Measurements from ENCODE around the gene TMTC2.

Gene TMTC2

DNA sequence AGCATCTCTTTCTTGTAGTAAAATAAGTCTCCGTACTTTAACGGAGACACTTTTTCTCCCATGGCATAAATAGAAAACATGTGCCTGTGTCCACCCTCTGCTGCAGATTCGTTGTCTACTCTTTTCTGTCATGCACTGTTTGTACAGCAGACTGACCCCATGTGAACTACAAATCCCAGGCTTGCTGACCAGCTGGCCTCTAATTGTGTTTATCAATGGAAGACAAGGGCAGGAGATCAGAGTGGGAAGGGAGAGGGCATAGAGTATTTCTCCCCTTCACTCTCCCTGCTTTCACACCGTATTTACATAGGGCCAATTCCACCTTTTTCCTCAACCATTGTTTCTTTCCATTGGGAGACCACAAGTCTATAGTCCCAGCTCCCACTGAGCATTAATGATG lies 31.0 kb upstream of the TMTC2 start:
- H3K79me2 ChIP-seq (ENCODE audit: insufficient read depth, low read length) = no peaks in the 10 kb centered on the region
- no peak overlapping the region for H3K27ac ChIP-seq (ENCODE audit: low read depth, low read length, poor library complexity, severe bottlenecking)
- H2AFZ ChIP-seq (ENCODE audit: low read length) = no peak overlapping the region
- H3K4me1 ChIP-seq (ENCODE audit: insufficient read depth, low read length, severe bottlenecking) = no peaks in the 10 kb centered on the region
- no peaks in the 10 kb centered on the region for H3K27me3 ChIP-seq (ENCODE audit: insufficient read depth, low read length)
- no peaks in the 10 kb centered on the region for H3K9me3 ChIP-seq (ENCODE audit: low read length)
- H3K4me2 ChIP-seq (ENCODE audit: low read length) = no peak overlapping the region
- no peaks in the 10 kb centered on the region for H3F3A ChIP-seq (ENCODE audit: insufficient read depth, low read length)
- H3K9ac ChIP-seq (ENCODE audit: low read length) = no peak overlapping the region
- no peaks in the 10 kb centered on the region for H3K9me2 ChIP-seq (ENCODE audit: low read depth, low read length)
- no peaks in the 10 kb centered on the region for H4K20me1 ChIP-seq (ENCODE audit: insufficient read depth, low read length)
- TF ChIP-seq EZH2 (IDR thresholded peaks at IDR 0.05; ENCODE audit: borderline replicate concordance, low read length) = no peak
- TF ChIP-seq, protein P1, sequence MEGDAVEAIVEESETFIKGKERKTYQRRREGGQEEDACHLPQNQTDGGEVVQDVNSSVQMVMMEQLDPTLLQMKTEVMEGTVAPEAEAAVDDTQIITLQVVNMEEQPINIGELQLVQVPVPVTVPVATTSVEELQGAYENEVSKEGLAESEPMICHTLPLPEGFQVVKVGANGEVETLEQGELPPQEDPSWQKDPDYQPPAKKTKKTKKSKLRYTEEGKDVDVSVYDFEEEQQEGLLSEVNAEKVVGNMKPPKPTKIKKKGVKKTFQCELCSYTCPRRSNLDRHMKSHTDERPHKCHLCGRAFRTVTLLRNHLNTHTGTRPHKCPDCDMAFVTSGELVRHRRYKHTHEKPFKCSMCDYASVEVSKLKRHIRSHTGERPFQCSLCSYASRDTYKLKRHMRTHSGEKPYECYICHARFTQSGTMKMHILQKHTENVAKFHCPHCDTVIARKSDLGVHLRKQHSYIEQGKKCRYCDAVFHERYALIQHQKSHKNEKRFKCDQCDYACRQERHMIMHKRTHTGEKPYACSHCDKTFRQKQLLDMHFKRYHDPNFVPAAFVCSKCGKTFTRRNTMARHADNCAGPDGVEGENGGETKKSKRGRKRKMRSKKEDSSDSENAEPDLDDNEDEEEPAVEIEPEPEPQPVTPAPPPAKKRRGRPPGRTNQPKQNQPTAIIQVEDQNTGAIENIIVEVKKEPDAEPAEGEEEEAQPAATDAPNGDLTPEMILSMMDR (IDR thresholded peaks at IDR 0.05; ENCODE audit: low read length) = no peak
- H3K36me3 ChIP-seq (ENCODE audit: insufficient read depth, low read length) = no peaks in the 10 kb centered on the region
- no peak overlapping the region for H3K4me3 ChIP-seq (ENCODE audit: low read depth, low read length, poor library complexity, severe bottlenecking)

GRCh38 chr12:82659343-82660207 lies 27.1 kb upstream of the TMTC2 start:
- H3K4me2 ChIP-seq (ENCODE audit: low read length) = no peak overlapping the region
- no peaks in the 10 kb centered on the region for H3K36me3 ChIP-seq (ENCODE audit: insufficient read depth, low read length)
- H3K9ac ChIP-seq (ENCODE audit: low read length) = no peak overlapping the region
- H2AFZ ChIP-seq (ENCODE audit: low read length) = no peak overlapping the region
- no peaks in the 10 kb centered on the region for H4K20me1 ChIP-seq (ENCODE audit: insufficient read depth, low read length)
- H3K27me3 ChIP-seq (ENCODE audit: insufficient read depth, low read length) = no peaks in the 10 kb centered on the region
- H3K9me3 ChIP-seq (ENCODE audit: low read length) = no peaks in the 10 kb centered on the region
- no peak overlapping the region for H3K4me3 ChIP-seq (ENCODE audit: low read depth, low read length, poor library complexity, severe bottlenecking)
- no peaks in the 10 kb centered on the region for H3K4me1 ChIP-seq (ENCODE audit: insufficient read depth, low read length, severe bottlenecking)
- no peaks in the 10 kb centered on the region for H3F3A ChIP-seq (ENCODE audit: insufficient read depth, low read length)
- TF ChIP-seq, protein P1 (IDR thresholded peaks at IDR 0.05; ENCODE audit: low read length) = no peak
- no peak for TF ChIP-seq EZH2 (IDR thresholded peaks at IDR 0.05; ENCODE audit: borderline replicate concordance, low read length)
- no peaks in the 10 kb centered on the region for H3K79me2 ChIP-seq (ENCODE audit: insufficient read depth, low read length)
- no peak overlapping the region for H3K27ac ChIP-seq (ENCODE audit: low read depth, low read length, poor library complexity, severe bottlenecking)
- H3K9me2 ChIP-seq (ENCODE audit: low read depth, low read length) = no peaks in the 10 kb centered on the region

DNA sequence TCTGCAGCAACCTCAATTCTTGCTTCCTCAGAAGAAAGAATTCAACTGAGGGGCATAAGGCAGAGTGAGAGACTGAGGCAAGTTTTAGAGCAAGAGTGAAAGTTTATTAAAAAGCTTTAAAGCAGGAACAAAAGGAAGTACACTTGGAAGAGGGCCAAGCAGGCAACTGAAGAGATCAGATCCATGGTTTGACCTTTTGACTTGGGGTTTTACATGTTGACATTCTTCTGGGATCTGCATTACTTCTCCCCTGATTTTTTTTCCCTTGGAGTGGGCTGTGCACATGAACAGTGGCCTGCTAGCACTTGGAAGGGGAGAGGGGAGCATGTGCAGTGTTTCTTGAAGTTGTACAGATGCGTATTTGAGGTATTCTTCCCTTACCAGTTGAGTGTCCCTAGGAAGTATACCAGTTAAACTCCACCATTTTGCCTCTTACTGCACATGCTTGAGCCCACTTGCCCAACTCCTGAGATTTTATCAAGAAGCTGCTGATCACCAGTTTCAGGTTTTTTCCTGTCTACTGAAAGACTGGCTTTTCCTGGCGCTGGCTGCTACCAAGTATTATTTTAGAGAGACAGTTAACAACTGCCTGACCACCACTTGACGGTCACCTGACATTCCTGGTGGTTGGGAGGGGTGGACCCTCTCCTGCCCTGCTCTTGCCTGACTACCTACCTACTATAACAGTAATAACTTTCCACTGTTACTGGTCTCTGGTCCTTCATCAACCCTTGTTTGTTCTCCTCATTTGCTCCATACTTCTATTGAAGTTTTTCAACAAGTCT lies 26.0 kb upstream of the TMTC2 start:
- H3K4me3 ChIP-seq (ENCODE audit: low read depth, low read length, poor library complexity, severe bottlenecking) = no peak overlapping the region
- no peaks in the 10 kb centered on the region for H3K4me1 ChIP-seq (ENCODE audit: insufficient read depth, low read length, severe bottlenecking)
- TF ChIP-seq, protein P1 (IDR thresholded peaks at IDR 0.05; ENCODE audit: low read length) = no peak
- no peak for TF ChIP-seq EZH2 (IDR thresholded peaks at IDR 0.05; ENCODE audit: borderline replicate concordance, low read length)
- H3K27ac ChIP-seq (ENCODE audit: low read depth, low read length, poor library complexity, severe bottlenecking) = no peak overlapping the region
- H2AFZ ChIP-seq (ENCODE audit: low read length) = no peak overlapping the region
- no peak overlapping the region for H3K9ac ChIP-seq (ENCODE audit: low read length)
- H3K27me3 ChIP-seq (ENCODE audit: insufficient read depth, low read length) = no peaks in the 10 kb centered on the region
- no peaks in the 10 kb centered on the region for H3K9me2 ChIP-seq (ENCODE audit: low read depth, low read length)
- no peaks in the 10 kb centered on the region for H3F3A ChIP-seq (ENCODE audit: insufficient read depth, low read length)
- H3K9me3 ChIP-seq (ENCODE audit: low read length) = no peaks in the 10 kb centered on the region
- no peaks in the 10 kb centered on the region for H3K79me2 ChIP-seq (ENCODE audit: insufficient read depth, low read length)
- H3K4me2 ChIP-seq (ENCODE audit: low read length) = no peak overlapping the region
- H3K36me3 ChIP-seq (ENCODE audit: insufficient read depth, low read length) = no peaks in the 10 kb centered on the region
- H4K20me1 ChIP-seq (ENCODE audit: insufficient read depth, low read length) = no peaks in the 10 kb centered on the region
